Measurements from ENCODE around the gene FAAP24.
"Not testable (repeated sequence)": the region's sequence is repeated elsewhere in the genome, so short reads cannot be mapped to it uniquely, and the experiment has no call there.

Gene FAAP24

DNA sequence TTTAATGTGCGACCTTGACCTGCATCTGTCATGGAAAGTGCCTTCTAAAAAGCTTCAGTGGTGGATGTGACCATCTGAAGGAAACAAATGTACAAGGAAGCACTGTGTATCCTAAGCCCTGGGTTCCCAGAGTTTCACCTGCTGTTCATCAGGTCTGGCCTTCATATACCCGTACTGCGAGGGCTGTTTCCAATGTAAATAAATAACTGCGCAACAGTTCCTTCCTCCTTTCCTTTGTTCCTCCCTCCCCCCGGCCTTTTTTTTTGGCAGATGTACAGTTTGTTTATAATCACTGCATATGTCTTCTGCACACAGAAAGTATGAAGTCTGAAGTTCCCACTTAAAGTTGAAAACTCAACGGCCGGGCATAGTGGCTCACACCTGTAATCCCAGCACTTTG is 5.2 kb downstream of the FAAP24 start:
- TF ChIP-seq, protein P1, sequence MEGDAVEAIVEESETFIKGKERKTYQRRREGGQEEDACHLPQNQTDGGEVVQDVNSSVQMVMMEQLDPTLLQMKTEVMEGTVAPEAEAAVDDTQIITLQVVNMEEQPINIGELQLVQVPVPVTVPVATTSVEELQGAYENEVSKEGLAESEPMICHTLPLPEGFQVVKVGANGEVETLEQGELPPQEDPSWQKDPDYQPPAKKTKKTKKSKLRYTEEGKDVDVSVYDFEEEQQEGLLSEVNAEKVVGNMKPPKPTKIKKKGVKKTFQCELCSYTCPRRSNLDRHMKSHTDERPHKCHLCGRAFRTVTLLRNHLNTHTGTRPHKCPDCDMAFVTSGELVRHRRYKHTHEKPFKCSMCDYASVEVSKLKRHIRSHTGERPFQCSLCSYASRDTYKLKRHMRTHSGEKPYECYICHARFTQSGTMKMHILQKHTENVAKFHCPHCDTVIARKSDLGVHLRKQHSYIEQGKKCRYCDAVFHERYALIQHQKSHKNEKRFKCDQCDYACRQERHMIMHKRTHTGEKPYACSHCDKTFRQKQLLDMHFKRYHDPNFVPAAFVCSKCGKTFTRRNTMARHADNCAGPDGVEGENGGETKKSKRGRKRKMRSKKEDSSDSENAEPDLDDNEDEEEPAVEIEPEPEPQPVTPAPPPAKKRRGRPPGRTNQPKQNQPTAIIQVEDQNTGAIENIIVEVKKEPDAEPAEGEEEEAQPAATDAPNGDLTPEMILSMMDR (IDR thresholded peaks at IDR 0.05; ENCODE audit: low read depth, low read length) = no peak
- H3K4me3 ChIP-seq (ENCODE audit: low read depth, low read length) = no peak overlapping the region
- in situ Hi-C loops (cut with HindIII; ENCODE audit: low sequenced_read_pairs) = no loop called here
- no peak for DNase-seq (ENCODE audit: low read depth, low spot score)

DNA sequence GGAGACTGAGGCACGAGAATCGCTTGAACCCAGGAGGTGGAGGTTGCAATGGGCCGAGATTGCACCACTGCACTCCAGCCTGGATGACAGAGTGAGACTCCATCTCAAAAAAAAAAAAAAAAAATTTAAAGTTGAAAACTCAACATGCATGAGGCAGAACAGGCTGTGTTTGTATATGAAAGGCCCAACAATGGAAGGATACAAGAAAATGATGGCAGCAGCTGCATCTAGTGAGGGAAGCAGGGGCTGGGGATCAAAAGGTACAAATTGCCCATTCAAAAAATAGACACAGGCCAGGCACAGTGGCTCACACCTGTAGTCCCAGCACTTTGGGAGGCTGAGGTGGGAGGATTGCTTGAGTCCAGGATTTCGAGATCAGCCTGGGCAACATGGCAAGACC is 5.8 kb downstream of the FAAP24 start:
- H3K4me3 ChIP-seq (ENCODE audit: low read depth, low read length); DNase-seq (ENCODE audit: low read depth, low spot score); in situ Hi-C loops (cut with HindIII; ENCODE audit: low sequenced_read_pairs): not testable (repeated sequence)

DNA sequence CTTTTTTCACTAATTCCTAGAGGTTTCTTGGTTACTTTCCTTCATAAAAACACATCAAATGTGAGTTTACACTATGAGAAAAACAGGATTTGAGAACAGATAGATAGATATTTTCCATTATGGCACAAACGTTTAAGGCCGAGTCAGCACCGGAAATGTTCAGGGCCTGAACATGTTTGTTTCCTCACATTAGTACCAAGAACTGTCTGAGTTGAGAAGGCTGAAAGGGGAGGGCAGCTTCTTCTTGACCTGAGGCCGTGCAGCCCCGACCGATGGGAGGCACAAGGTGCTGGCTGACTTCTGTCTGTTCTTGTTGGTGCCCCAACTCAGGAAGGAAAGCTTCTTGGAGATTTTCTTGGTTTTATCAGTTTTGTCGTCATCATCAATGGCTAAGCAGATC is 7.8 kb downstream of the FAAP24 start:
- in situ Hi-C loops (cut with HindIII; ENCODE audit: low sequenced_read_pairs); DNase-seq (ENCODE audit: low read depth, low spot score): not testable (repeated sequence)

DNA sequence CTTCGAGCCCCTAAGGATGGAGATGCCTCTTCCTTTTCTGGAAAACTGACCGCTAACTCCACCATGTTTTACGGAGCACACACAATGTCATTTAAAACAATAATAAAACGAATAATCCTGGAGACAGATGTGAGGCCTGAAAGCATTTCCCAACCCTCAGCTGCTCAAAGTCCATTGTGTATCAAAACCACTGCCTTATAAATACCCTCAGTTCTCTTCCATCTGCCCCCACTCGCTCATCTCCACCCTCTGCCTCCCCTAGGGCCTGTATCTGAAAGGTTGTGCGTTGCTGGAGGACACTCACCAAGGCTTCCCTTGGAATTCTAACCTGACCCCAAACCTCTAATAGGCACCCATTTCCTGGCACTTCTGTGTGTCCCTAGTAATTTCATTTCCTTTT is 10.4 kb downstream of the FAAP24 start:
- DNase-seq (ENCODE audit: low read depth, low spot score); H3K4me3 ChIP-seq (ENCODE audit: low read depth, low read length); in situ Hi-C loops (cut with HindIII; ENCODE audit: low sequenced_read_pairs): not testable (repeated sequence)

More for the DNA sequence above, 7.8 kb downstream of the FAAP24 start:
- H3K4me3 ChIP-seq (ENCODE audit: low read depth, low read length) = not testable (repeated sequence)

DNA sequence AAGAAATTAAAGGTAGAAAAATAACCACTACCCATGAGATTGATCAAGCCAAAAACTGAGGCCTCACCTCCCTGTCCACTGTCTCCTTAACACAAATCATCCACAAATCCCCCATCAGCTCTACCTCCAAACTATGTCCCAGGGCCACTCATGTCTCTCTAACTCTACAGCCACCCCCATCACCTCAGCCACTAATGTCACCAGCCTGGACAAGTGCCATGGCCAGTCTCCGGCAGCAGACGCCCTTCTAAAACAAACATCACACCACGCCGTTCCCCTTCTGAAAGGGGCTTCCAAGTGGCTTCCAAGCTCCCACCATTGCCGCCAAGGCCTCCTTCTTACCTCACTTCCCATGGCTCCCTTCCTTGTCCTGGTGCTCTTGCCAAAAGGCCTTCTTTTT is 16.2 kb downstream of the FAAP24 start:
- H3K4me3 ChIP-seq (ENCODE audit: low read depth, low read length); in situ Hi-C loops (cut with HindIII; ENCODE audit: low sequenced_read_pairs); DNase-seq (ENCODE audit: low read depth, low spot score): not testable (repeated sequence)

DNA sequence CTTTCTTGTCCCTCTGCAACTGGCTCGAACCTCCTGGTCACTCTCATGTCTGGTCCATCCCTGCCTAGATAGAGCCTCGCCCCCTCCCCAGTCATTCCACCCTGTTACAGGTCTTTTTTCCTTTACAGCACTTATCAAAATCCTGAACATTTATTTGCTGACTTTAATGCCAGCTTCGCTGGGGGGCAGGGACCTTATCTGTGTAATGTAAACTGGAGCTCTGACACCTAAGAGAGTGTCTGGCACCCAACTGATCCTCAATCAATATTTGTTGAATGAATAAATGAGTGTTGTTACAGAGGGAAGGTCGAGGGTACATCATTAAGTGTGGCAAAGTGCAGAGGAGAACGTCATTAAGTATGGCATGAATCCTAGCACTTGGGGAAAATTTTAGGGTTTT is 16.7 kb downstream of the FAAP24 start:
- no peak overlapping the region for H3K4me3 ChIP-seq (ENCODE audit: low read depth, low read length)
- in situ Hi-C loops (cut with HindIII; ENCODE audit: low sequenced_read_pairs) = no loop called here
- no peak for DNase-seq (ENCODE audit: low read depth, low spot score)
- TF ChIP-seq, protein P1 (IDR thresholded peaks at IDR 0.05; ENCODE audit: low read depth, low read length) = no peak

DNA sequence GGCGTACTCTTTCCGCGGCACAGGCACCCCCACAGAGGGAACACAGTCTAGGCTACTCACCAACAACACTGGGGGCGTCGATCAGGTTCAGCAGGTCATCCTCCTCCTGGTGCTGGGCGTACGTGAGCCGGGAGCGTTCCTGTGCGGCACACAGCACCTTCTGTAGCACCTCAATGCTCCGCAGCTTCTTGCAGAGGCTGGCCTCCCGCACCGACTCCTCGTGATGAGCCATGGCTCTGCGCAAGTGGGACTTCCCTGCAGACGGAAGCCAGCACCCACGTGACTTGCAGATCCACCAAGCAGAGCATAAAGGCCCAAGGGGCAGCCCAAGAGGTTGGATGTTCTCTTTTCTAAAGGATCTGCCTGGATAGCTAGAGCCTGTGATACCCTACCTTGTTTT is 23.9 kb downstream of the FAAP24 start:
- DNase-seq (ENCODE audit: low read depth, low spot score); in situ Hi-C loops (cut with HindIII; ENCODE audit: low sequenced_read_pairs): not testable (repeated sequence)

DNA sequence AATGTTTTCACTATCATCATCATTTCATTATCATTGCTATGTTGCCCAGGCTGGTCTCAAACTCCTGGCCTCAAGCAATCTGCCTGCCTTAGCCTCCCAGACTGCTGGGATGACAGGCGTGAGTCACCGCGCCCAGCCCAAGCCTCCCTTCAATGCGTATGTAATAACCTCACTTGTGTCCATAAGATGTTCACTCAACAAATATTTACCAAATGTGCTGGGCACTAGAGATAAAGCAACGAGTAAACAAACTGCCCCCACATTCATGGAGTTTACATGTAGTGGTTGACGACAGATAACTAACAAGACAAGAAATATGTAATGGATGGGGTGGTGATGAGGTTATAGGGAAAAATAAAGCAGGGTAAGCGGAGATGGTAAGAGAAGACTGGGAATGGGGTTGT is 25.0 kb downstream of the FAAP24 start:
- DNase-seq (ENCODE audit: low read depth, low spot score); H3K4me3 ChIP-seq (ENCODE audit: low read depth, low read length); in situ Hi-C loops (cut with HindIII; ENCODE audit: low sequenced_read_pairs): not testable (repeated sequence)

More for the DNA sequence above, 23.9 kb downstream of the FAAP24 start:
- H3K4me3 ChIP-seq (ENCODE audit: low read depth, low read length) = not testable (repeated sequence)

DNA sequence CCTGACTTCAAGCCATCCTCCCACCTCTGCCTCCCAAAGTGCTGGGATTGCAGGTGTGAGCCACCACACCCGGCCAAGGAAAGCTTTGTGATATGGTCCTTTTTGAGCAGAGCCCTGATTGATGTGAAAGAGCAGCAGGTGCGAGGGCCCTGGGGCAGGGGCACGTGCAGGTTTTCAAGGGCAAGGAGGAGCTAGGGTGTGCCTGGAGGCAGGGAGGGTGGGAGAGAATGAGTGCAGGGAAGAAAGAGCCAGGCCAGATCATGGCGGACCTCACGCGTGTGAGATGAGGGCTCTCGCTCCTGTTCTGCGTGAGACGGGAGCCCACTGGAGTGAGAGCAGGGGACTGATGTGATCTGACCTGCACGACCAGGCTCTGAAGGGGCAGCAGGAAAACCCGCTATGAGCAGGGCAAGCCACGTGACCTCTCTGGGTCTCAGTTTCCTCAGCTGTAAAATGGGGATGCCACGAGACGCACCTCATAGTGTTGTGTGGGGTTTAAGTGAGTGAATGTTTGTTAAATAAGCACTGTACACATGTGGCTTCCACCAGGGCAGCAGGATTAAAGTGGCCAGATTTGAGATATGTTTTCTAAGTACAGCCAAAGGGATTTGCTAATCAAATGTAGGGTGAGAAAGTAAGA is 25.8 kb downstream of the FAAP24 start:
- TF ChIP-seq, protein P1 (IDR thresholded peaks at IDR 0.05; ENCODE audit: low read depth, low read length) = no peak
- no peak for DNase-seq (ENCODE audit: low read depth, low spot score)
- in situ Hi-C loops (cut with HindIII; ENCODE audit: low sequenced_read_pairs) = no loop called here
- H3K4me3 ChIP-seq (ENCODE audit: low read depth, low read length) = no peak overlapping the region

DNA sequence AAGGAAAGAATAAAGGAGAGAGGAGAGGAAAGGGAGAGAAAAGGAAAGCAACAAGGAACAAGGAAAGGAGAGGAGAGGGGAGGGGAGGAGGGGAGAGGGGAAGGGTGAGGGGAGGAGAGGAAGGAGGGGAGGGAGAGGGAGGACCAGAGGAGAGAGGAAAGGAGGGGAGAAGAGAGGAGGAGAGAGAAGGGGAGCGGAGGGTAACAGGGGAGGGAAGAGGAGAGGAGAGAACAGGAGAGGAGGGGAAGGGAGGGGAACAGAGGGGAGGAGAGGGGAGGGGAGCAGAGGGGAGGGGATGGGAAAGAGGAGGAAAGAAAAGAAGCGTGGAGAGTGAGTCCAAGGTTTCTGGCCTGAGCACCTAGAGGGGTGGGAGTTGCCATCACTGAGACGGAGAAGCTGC is 26.7 kb downstream of the FAAP24 start:
- DNase-seq (ENCODE audit: low read depth, low spot score) = no peak
- no peak overlapping the region for H3K4me3 ChIP-seq (ENCODE audit: low read depth, low read length)
- in situ Hi-C loops (cut with HindIII; ENCODE audit: low sequenced_read_pairs) = no loop called here
- TF ChIP-seq, protein P1 (IDR thresholded peaks at IDR 0.05; ENCODE audit: low read depth, low read length) = no peak

Data from astrocyte of the spinal cord (primary cell).